Measurements from ENCODE around the gene SIPA1. TPM values are rescaled to one million over a fixed set of nuclear protein-coding genes. Genes with fewer than 3 reads are reported as not detected.

Gene SIPA1
- total RNA-seq, 1 donor from 2014 or later, result 142 TPM

- intact Hi-C loops (cut with micrococcal nuclease), result no loop called here
Observed at GRCh38 chr11:65607614-65608426, 30.1 kb upstream of the SIPA1 start.

- intact Hi-C loops (cut with micrococcal nuclease), result no loop called here
Observed at GRCh38 chr11:65609229-65609628, 28.7 kb upstream of the SIPA1 start.

GRCh38 chr11:65609665-65610064 lies 28.2 kb upstream of the SIPA1 start:
- intact Hi-C loops (cut with micrococcal nuclease), result loop anchor here (10.0 kb wide), 1 partner anchor 345 kb away; the partner anchor contains the start of gene POLA2

GRCh38 chr11:65610404-65610803 lies 27.5 kb upstream of the SIPA1 start:
- intact Hi-C loops (cut with micrococcal nuclease), result loop anchor here (10.0 kb wide), 1 partner anchor 346 kb away; the partner anchor contains the start of gene POLA2

GRCh38 chr11:65611028-65611757 lies 26.7 kb upstream of the SIPA1 start:
- intact Hi-C loops (cut with micrococcal nuclease), result loop anchor here (10.0 kb wide), 1 partner anchor 346 kb away; the partner anchor contains the start of gene POLA2

GRCh38 chr11:65611758-65612603 lies 25.9 kb upstream of the SIPA1 start:
- intact Hi-C loops (cut with micrococcal nuclease), result loop anchor here (10.0 kb wide), 1 partner anchor 347 kb away; the partner anchor contains the start of gene POLA2

- intact Hi-C loops (cut with micrococcal nuclease), result loop anchor here (10.0 kb wide), 1 partner anchor 348 kb away; the partner anchor contains the start of gene POLA2
Observed at GRCh38 chr11:65612691-65613090, 25.2 kb upstream of the SIPA1 start.

- intact Hi-C loops (cut with micrococcal nuclease), result loop anchor here (10.0 kb wide), 1 partner anchor 349 kb away; the partner anchor contains the start of gene POLA2
Observed at GRCh38 chr11:65613091-65613928, 24.6 kb upstream of the SIPA1 start.

GRCh38 chr11:65615229-65615949 lies 22.5 kb upstream of the SIPA1 start, which contains the start of gene PCNX3:
Gene PCNX3 (plus strand): TSS chr11:65615776. CDS start chr11:65616312, 536 bp downstream.
- intact Hi-C loops (cut with micrococcal nuclease), result loop anchor here (1.0 to 10.0 kb wide), 10 partner anchors 23 to 867 kb away; partner anchors contain the start of genes BANF1, C11orf68, DPP3 and DRAP1

GRCh38 chr11:65615950-65616574 lies 21.8 kb upstream of the SIPA1 start:
- intact Hi-C loops (cut with micrococcal nuclease), result loop anchor here (1.0 to 10.0 kb wide), 10 partner anchors 22 to 866 kb away; partner anchors contain the start of genes BANF1, C11orf68, DPP3 and DRAP1

- intact Hi-C loops (cut with micrococcal nuclease), result loop anchor here (5.0 to 10.0 kb wide), 2 partner anchors 352 to 866 kb away; partner anchors contain the start of genes DPP3 and POLA2
Observed at GRCh38 chr11:65616575-65617001, 21.3 kb upstream of the SIPA1 start.

- intact Hi-C loops (cut with micrococcal nuclease), result loop anchor here (5.0 to 10.0 kb wide), 2 partner anchors 352 to 865 kb away; partner anchors contain the start of genes DPP3 and POLA2
Observed at GRCh38 chr11:65617136-65617850, 20.6 kb upstream of the SIPA1 start.

- intact Hi-C loops (cut with micrococcal nuclease), result loop anchor here (5.0 to 10.0 kb wide), 2 partner anchors 353 to 864 kb away; partner anchors contain the start of genes DPP3 and POLA2
Observed at GRCh38 chr11:65617990-65618751, 19.7 kb upstream of the SIPA1 start.

GRCh38 chr11:65618763-65619162 lies 19.1 kb upstream of the SIPA1 start:
- intact Hi-C loops (cut with micrococcal nuclease), result loop anchor here (5.0 to 10.0 kb wide), 2 partner anchors 354 to 864 kb away; partner anchors contain the start of genes DPP3 and POLA2

GRCh38 chr11:65619281-65619928 lies 18.5 kb upstream of the SIPA1 start:
- intact Hi-C loops (cut with micrococcal nuclease), result loop anchor here (5.0 to 10.0 kb wide), 2 partner anchors 355 to 863 kb away; partner anchors contain the start of genes DPP3 and POLA2

GRCh38 chr11:65620666-65621065 lies 17.2 kb upstream of the SIPA1 start:
- intact Hi-C loops (cut with micrococcal nuclease), result no loop called here

Data from T-helper 2 cell treated with Interferon-gamma antibody and Interleukin-4, amounts not matched to agents 100 ng/mL and 5 ng/mL, for 36 hours (primary cell).